ENCODE measurements around the gene NKX6-2. TPM values are rescaled to one million over a fixed set of nuclear protein-coding genes. Genes with fewer than 3 reads are reported as not detected.

Gene NKX6-2
- total and polyA plus RNA-seq, 2 of the 8 experiments (the other 6 are each of a cell fraction or from before 2014, with no cell fraction given), result 0.06 TPM; not detected in 1

GRCh38 chr10:132742167-132742836 is 43.6 kb downstream of the NKX6-2 start:
- Histone ChIP-seq H4K91ac (replicated peaks; ENCODE audit: insufficient read length, low read length) (peak overlapping the region; percentile 66), H4K8ac (ENCODE audit: extremely low read depth, insufficient read depth, low read length) (no peak overlapping the region), H3K79me2 (ENCODE audit: control insufficient read depth in 1 of 2, insufficient read depth in 2 of 2, low read length in 2 of 2) (no peaks in the 10 kb centered on the region), H3K9me3 (ENCODE audit: insufficient read depth in 2 of 2, low read depth in 1 of 2, low read length in 1 of 2) (no peaks in the 10 kb centered on the region), H2BK20ac (ENCODE audit: low read length) (no peak overlapping the region), H2BK15ac (ENCODE audit: low read length) (peak overlapping the region; percentile 65; the same call in 1 of the 2 replicates), H3K4me1 (replicated peaks in 1 of 4; ENCODE audit: control insufficient read depth in 3 of 4, insufficient read depth in 4 of 4, low read length in 3 of 4) (peaks cover 0 to 34% (median 11%) of the 10 kb centered on the region in 4 experiments; a peak in 6 of 7 replicates), H2BK120ac (replicated peaks; ENCODE audit: low read depth, low read length) (no peak overlapping the region), H2BK5ac (ENCODE audit: low read depth, low read length) (peak overlapping the region; percentile 78; the same call in 1 of the 2 replicates), H3K9ac (replicated peaks in 1 of 4; ENCODE audit: extremely low read depth in 1 of 4, low read depth in 3 of 4, low read length in 3 of 4) (no peak overlapping the region), H3K27me3 (replicated peaks in 1 of 4; ENCODE audit: control insufficient read depth in 3 of 4, extremely low read depth in 1 of 4, insufficient read depth in 3 of 4, low read length in 3 of 4) (no peaks in the 10 kb centered on the region), H3K79me1 (ENCODE audit: low read depth, low read length) (no peaks in the 10 kb centered on the region; the same call in 1 of the 2 replicates), H3K36me3 (ENCODE audit: control insufficient read depth in 2 of 4, insufficient read depth in 4 of 4, low read length in 3 of 4) (no peaks in the 10 kb centered on the region), H2BK12ac (ENCODE audit: low read depth, low read length) (peak overlapping the region; percentile 39; the same call in 1 of the 2 replicates), H3K56ac (replicated peaks; ENCODE audit: insufficient read length, low read depth, low read length) (peak overlapping the region; percentile 14), H3K4ac (replicated peaks; ENCODE audit: insufficient read length, low read depth, low read length) (peak overlapping the region; percentile 16), H3K23me2 (ENCODE audit: low read depth, low read length) (no peaks in the 10 kb centered on the region), H3K14ac (ENCODE audit: insufficient read length) (no peak overlapping the region), H3K4me2 (ENCODE audit: insufficient read depth in 1 of 2, low read depth in 2 of 2, low read length in 2 of 2) (peak overlapping the region in 1 of 2 experiments; percentile 22; a peak in 1 of 4 replicates), H2AK5ac (ENCODE audit: low read depth, low read length) (no peak overlapping the region; the same call in 1 of the 2 replicates), H4K20me1 (replicated peaks in 1 of 2; ENCODE audit: control insufficient read depth in 1 of 2, insufficient read depth in 2 of 2, low read length in 2 of 2) (peaks cover 0 to 1% of the 10 kb centered on the region in 2 experiments), H3K23ac (ENCODE audit: insufficient read length) (no peak overlapping the region), H2AFZ (ENCODE audit: low read length) (no peak overlapping the region), H3K27ac (ENCODE audit: low read depth, low read length) (no peak overlapping the region), H3K4me3 (ENCODE audit: extremely low read depth in 1 of 4, insufficient read depth in 2 of 4, low read depth in 3 of 4, low read length in 4 of 4) (no peak overlapping the region), H4K5ac (ENCODE audit: insufficient read length, low read depth, low read length) (no peak overlapping the region), H3K18ac (ENCODE audit: extremely low read depth, low read length) (peak overlapping the region; percentile 68)
- ChIA-PET CTCF (ENCODE audit: partially characterized antibody) (interaction anchor here (0.7 to 1.8 kb wide), 7 partner anchors 9 to 237 kb away, joined by 3 to 5 read pairs (median 3); no protein-coding TSS in a partner anchor), POLR2A (ENCODE audit: partially characterized antibody) (interaction anchor here (0.7 kb wide), 1 partner anchor 50 kb away, joined by 4 read pairs; no protein-coding TSS in a partner anchor)
- no peak for DNase-seq (ENCODE audit: low read depth in 1 of 2, low spot score in 2 of 2)
- no peak for FAIRE-seq
- WGBS, 2 experiments (ENCODE audit: extremely low coverage in 1 of 2, insufficient coverage in 1 of 2, insufficient read length in 1 of 2, insufficient replicate concordance in 2 of 2, low coverage in 1 of 2, low lambda C conversion rate in 2 of 2, missing lambda C conversion rate in 1 of 2), result 80% methylated on average over 26 of the region's 27 CpGs; no CpG with 5 or more reads in 1 of the 2 experiments
- TF ChIP-seq SAP30 (IDR thresholded peaks at IDR 0.05; ENCODE audit: insufficient read depth, insufficient replicate concordance, low read length), result no peak
- TF ChIP-seq E2F6 (IDR thresholded peaks at IDR 0.05), result no peak
- no peak; a peak in 1 of 4 replicates for TF ChIP-seq CTCF (IDR thresholded peaks at IDR 0.05; ENCODE audit: control extremely low read depth in 1 of 3, insufficient read depth in 1 of 3, low read depth in 1 of 3, low read length in 3 of 3)
- TF ChIP-seq SRF (IDR thresholded peaks at IDR 0.05; ENCODE audit: low read depth, low read length), result no peak
- TF ChIP-seq RFX5 (IDR thresholded peaks at IDR 0.05; ENCODE audit: borderline replicate concordance, low read depth, low read length), result no peak
- TF ChIP-seq EGR1 (IDR thresholded peaks at IDR 0.05; ENCODE audit: borderline replicate concordance, low read depth, low read length), result no peak
- TF ChIP-seq CBX8 (IDR thresholded peaks at IDR 0.05; ENCODE audit: borderline replicate concordance, low read depth, low read length), result no peak
- TF ChIP-seq ZNF274 (IDR thresholded peaks at IDR 0.05; ENCODE audit: borderline replicate concordance, extremely low read depth, low read length), result no peak

Measured in H1 (cell line).